HG02588 (cell line): ENCODE results near the gene CD74.

Source experiments
- ATAC-seq: cut with Tn5 transposase; IDR thresholded peaks from one replicate; pipeline ENCODE4 v1.9.1; 2021; ENCODE audit warnings: mild to moderate bottlenecking, moderate library complexity; ENCODE audit not compliant: unreplicated experiment

Gene CD74

DNA sequence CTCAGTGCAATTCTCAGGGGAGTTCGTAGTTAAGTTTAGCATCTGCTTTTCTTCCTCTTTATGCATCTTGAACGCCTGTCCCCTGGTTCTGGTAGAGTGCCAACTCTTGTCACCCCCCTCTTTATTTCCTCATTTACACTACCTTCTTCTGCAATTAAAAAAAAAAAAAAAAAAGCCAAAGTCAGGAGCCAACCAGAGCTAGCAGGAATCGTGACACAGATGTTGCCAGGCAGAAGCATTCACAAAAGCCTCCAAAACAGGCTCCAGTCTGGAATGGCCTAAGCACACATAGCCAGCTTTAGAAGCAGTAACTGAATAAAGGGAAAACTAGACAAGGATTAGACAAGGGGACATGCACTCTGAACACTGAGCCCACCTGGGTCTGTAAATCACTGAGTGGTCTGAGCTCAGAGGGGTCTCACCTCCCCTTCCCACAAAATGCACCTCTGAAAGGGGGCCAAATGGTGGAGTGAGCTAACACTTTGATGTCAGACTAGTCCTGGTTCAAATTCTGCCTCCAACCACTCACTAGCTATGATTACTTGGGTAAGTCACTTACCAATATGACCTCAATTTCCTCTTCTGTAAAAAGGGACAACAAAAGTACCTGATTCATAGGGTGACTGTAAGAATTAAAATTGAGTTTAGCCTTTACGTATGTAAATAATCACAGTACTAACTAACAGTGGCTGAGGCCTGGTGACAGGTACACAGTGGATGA is 2.0 kb downstream of the CD74 start:
- ATAC-seq = no peak

DNA sequence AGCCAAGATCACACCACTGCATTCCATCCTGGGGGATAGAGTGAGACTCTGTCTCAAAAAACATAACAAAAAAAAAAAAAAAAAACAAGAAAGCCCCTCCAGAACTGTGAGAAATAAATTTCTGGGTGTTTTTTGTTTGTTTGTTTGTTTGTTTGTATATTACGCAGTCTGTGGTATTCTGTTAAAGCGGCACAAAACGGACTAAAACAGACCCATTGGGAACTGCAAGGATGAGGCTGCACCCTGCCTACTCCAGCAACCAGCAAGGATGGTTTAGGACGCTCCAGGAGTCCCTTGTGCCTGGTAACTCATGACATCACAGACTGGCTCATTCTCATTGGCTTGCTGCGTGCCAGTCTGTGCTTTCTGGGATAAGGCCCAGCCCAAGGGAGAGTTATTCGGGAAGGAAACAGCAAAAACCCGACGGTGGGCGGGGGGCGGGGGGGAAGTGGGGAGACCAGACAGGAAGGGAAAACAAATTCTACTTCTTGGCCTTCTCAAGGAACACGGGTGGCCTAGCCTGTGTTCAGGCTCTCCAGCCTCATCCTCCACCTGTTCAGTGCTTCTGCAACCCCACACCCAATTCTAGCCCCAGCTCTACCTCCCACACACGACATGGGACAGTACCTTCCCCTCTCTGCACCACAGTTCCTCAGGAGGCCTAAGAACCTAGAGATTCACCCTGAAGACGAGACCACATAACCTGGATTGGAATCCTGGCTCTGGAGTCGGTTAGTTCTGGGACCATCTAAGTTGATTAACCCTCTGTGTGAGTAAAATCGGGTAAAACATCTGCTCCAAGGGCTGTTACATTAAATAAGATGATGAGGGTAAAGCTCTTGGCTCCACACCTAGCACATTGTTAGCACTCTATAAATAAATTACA is 2.8 kb downstream of the CD74 start:
- peak; percentile 29 for ATAC-seq

DNA sequence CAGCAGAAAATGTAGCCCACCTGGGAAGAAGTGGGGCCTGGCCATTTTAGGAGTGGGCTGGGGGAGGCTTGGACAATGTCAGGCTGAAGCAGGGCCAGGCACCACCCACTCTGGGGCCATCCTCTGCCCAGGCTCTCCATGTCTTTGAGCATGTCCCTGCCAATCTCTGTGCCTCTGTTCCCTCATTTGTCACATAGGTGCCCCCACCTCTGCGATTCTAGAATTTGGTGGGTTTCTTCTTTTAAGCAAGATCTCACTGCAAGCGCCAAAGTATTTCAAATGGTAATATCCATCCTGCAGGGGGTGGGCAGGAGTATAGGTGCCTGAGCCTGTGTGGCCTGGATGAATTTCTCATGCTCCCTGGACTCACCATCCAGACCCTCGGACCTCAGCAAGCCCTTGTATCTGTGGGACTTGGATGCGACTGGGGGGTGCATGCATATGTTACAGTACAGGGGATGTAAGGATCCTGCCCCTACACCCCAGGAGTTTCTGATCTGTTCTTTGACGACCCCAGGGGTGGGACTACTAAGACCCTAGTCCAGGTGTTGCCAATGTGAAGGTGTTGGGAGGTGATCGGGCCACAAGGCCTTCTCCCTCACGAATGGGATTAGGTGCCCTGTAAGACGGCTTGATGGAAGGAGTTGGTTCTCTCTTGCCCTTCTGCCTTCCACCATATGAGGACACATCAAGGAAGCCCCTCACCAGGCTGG is 4.3 kb downstream of the CD74 start:
- no peak for ATAC-seq

DNA sequence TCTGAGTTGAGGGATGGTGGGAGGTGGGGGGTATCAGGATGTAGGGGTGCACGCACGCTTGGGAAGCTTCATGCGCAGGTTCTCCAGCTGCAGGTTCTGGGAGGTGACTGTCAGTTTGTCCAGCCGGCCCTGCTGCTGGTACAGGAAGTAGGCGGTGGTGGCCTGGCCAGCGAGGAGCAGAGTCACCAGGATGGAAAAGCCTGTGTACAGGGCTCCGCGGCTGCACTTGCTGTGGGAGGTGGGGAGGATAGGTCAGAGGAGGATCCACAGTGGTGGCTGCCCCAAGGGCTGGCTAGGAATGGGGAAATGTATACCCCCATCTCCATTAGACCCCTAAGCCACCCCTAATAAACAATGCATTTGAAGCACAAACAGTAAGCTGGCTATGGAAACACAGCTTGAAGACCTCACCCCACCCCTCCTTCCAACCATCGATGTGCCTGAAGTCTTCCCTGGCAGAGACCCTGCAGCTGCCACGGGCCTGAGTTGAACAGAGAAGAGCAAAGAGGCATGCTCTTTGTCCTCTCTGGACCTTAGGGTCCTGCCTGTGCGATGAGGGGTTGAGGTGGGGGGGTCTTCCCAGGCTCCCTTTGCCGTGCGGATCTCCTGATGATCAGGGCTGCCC is 5.5 kb downstream of the CD74 start:
- no peak for ATAC-seq

DNA sequence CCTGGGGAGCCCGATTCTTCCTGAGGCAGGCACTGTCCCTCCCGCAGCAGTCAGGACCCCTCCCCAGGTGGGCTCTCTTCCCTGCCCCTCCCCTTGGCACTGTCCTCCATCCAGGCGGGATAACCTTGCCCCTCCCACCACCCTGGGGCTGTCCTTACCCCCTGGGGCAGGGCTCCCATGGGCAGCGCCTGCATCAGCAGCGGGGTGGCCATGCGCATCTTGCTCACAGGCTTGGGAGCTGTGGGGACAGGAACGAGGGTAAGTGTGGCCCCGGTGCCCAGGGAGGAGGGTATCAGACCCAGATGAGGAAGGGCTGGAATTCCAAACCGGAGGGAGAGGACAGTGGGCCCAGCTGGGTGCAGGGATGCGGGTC is 6.0 kb downstream of the CD74 start:
- ATAC-seq = no peak

DNA sequence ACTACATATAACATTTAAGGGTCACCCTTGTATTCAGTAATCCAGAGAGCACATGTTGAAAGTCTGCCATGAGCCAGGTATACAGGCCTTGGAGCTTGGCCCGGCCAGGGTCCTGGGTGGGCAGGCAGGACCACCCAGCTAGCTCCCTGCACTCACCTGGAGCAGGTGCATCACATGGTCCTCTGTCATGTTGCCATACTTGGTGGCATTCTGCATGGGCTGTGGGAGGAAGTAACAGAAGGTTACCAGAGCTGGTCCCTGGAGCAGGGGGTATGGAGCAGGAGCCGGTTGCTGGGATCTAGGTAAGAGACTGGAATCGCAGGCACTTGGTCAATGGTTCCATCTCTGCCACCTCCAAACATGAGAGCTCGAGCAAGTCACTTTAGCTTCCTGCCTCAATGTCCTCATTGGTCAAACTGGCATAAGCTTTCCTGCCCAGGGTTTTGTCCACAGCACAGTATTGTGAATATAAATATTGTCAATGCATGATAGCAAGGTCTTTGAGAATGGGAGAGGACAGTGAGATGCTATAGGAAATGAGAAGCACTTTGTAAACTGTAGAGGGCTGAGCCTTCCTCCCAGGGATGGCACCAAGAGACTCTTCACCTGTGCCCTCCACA is 6.5 kb downstream of the CD74 start:
- no peak for ATAC-seq

DNA sequence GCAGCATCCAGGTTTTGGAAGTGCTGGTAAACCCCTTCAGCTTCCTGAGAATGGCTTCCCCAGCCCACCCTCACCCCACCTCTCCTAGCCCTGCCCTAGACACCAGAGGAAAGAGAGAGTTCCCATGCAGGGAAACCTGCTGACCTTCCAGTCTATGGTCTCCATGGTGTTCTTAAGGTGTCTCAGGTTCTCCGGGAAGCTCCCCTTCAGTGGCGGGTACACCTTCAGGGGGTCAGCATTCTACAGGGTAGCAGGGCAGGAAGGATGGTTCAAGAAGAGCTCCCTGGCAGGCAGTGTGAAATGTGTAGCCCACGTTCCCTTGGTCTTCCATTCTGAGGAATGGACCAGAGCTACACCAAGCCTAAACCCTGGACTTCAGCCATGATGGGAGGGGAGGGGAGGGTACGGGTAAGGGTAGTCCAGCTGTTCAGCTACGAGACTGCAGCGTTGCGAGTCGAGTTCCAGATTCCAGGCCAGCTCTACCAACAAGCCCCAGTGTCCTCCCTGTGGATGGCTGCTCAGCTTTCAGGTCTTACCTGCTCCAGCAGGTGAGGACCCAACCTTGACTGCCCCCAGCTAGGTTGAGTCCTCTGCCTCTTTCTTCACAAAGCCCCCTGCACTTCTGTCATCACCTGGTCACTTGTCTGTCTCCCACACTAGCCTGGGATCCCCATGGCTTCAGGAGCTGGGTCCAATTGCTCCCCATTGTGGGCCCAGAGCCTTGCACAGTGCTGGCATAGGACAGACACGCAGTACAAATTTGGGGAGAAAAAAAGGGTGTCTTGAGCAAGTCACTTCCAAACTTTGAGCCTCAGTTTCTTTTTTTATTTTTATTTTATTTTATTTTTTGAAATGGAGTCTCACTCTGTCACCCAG is 7.5 kb downstream of the CD74 start:
- no peak for ATAC-seq

DNA sequence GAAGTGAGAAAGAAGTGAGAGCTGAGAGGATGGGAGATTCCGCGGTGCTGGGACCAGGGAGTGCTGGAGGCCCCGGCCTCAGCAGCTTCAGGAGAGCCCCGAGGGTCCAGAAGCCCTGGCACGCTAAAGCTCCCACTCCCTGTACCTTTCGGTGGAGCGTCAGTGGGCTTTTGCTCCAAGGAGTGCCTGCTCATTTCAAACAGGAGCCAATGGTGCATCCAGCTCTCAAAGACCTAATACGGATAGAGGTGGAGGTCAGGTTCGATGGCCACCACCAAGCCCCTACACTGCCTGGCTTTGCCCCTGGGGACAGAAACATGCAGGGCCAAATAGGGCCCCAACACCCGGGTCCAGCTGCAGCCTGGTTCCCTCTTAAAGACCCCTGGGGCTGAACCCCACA is 8.2 kb downstream of the CD74 start:
- no peak for ATAC-seq

DNA sequence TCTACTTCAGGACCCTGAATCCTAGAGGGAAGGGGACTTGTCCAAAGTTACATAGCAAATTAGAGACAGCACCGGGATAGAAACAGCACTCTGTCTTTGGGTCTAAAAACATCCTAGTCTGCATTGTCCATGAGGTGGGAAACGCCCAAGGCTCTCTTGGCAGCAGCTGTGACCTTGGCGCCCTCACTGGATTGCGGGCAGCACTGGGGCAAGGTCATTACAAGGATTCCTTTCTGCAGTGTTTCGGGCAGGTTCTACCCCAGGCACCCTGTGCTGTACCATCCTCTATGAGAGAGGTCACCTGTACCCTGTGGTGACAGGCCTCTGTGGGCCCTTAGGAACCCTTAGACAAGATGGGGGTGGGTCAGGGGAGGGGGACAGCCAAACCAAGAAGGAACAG is 8.6 kb downstream of the CD74 start:
- ATAC-seq = no peak

DNA sequence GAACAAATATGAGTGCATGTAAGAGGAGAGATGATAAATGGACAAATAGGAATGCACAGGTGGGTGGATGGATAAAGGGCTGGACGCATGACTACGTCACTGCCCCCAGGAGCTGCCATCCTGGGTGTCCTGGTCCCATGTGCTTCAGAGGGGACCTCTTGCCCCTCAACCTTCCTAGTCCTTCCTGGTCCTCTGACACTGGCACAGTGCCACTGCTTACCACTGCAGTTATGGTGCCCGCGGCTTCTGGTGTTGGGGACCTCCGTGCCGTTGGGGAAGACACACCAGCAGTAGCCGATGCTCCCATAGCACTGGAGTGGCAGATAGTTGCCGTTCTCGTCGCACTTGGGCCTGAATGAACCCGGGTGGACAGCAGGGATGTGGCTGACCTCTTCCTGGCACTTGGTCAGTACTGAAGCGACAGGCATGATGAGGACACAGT is 9.8 kb downstream of the CD74 start:
- ATAC-seq = no peak

DNA sequence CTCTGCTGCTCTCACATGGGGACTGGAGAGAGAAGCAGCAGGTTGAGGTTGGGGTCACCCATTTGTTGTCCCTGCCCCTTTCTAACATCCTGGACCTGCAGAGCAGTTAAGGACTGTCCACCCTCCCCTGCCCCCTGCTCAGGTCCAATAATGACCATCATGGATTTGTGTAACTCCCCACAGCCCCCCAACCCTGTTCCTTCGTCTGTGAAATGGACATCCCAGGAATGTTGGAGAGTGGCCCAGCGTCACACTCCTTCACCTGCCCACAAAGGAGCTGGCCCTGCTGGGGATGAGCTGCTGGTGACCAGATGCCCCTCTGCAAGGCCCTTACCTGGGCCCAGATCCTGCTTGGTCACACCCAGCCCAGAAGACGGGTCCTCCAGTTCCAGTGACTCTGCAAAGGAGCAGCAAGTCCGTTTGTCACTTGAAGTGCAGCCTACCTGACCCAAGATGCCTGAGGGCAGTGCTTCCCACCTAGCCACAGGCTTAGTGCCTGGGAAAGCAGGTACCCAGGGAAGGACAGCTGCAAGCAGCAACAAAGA is 10.4 kb downstream of the CD74 start:
- no peak for ATAC-seq

DNA sequence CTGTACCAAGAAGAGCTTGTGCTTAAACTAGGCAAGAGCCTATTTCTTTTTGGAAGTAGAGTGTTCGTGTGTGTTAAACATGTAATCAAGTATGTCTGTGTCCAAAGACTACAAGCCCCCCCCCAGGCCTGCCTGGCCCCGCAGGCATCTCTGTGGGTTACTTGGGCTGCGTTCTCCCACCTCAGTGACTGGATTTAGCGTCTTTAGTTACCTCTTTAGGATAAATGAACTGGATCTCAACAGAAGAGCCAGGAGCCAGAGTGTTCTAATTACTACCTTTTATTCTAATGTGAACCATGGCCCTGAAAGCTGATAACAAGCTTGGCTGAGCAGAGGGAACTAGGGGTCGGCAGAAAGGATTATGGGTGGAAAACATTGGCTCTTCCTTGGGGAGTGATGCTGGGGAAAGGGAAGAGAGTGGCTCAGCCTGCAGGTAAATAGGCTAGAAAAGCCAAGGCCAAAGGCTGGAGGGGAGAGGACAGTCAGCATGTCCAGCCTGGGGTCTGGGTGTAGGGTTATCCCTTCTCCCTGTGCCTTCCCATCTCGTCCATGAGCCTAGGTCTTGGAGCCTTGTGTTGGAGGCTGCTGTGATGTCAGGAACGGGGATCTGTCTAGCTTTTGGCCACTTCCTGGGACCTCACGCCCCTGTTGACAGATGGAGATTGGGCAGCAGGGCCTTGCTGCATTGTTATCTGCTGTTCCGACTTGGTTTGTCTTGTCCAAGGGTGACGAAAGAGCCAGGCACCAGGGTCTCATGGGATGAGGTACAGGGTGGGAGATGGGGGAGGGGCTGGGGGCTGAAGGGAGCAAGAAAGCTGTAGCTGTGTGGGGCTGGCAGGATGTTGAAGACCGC is 11.1 kb downstream of the CD74 start:
- no peak for ATAC-seq

DNA sequence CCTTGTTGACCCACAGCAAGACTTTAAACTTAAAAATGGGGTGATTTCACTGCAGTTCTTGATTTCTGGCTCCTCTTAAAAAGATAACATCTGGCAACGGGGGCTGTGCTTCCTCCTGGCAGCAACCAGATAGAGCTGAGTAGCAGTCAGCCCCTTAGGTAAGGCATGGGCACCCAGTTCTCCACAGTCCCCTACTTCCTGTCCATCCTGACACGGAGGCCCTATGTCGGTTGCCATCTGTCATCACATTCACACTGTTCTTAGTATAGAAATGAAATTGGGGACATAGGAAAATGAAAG is 11.7 kb downstream of the CD74 start:
- no peak for ATAC-seq

DNA sequence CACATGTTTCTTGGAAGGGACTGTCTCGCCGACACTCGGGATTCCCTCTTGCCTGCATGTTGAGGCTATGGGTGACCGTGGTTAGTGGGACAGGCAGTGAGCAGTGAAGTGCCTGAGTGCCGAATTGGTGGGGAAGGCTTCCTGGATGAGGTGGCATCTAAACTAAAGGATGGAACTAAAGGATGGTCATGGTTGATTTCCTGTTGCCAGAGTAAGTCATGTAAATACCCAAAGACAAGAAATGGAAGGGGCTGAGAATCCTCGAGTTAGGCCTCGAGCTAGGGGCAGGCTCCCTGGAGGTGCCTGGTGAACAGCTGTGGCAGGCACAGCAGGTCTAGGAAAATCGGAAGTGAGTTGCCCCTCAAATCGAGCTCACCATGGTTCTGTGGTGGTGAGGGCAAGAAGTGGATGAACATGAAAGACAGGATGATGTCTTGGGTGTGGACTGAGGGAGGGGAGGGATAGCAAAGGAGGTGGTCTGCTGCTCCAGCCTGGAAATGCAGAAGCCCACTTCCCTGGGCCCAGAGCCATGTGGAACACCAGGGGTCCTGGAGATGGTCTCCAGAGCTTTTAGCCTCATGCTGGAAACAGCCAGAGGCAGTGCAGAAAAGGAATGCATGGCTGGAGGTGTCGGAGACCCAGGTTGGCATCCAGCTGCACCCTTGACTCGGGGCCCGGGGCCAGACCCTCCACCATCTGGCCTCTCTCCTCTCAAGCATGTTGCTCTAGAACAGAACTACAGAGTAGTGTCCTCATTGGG is 12.2 kb downstream of the CD74 start:
- ATAC-seq = no peak

DNA sequence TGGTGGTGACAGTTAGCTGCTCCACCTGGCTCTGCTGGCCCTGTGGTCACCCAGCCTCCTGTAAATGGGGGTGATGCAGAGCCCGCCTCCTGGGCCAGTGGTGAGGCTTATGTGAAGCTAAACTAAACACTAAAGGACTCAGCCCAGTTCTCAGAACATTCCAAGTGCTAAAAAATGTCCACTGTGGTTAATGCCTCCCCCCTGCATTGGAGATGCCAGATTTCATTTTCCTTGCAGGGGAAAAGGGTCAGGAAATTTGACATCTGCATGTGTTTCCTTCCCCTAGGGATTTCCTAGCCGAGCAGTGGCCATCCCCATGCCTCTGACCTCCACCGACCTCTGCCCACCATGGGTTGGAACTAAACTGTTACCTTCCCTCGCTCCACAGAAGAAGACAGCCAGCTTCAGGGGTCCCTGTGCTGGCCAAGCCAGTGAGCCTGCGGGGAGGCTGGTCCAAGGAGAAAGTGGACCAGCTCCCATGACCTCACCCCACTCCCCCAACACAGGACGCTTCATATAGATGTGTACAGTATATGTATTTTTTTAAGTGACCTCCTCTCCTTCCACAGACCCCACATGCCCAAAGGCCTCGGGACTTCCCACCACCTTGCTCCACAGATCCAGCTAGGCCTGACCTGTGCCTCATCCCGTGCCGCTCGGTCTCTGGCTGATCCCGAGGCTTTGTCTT is 13.0 kb downstream of the CD74 start:
- ATAC-seq = peak; percentile 9

DNA sequence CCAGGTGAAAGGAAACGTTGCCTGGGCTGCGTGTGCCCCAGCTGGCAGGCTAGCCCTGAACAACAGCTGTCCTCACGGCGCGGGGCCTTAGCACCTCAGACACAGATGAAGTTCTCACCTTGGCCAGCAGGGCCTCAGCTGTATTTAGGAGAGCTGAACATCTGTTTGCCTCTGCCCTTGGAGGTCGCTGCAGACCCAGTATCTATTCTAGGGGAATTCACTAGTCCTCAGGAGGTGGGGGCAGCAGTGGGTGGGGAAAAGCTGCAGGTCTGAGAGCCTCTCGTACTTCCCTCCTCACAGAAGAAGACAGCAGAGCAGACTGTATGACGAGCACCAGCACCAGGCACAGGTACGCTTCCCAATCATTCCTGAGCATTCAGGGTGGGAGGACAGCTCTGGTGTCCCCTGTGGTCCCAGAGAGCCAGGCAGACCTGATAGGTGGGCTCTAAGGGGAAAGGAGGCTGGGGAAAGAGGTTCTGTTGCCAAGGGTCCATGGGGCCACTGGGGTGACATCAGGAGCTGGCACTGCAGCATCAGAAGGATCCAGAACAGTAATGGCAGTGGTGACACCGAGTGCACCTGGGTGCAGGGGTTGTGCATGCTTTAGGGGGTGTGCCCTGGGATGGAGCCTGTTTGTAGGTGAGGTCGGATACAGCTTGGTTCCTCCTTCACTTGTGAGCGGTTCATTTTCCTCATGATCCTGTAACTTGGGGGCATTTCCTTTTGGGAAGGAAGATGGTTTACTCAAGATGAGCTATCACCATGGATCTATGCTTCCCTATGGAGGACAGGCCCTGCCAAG is 13.8 kb downstream of the CD74 start:
- ATAC-seq = peak; percentile 48
